GM18870 (cell line): ENCODE data around the gene ROR2.
"Not testable (repeated sequence)": the region's sequence is repeated elsewhere in the genome, so short reads cannot be mapped to it uniquely, and the experiment has no call there.

ENCODE experiments used
- ATAC-seq: cut with Tn5 transposase; IDR thresholded peaks from one replicate; pipeline ENCODE4 v1.9.1; 2021; ENCODE audit warnings: moderate library complexity; ENCODE audit not compliant: unreplicated experiment

ROR2 gene

GRCh38 chr9:91803151-91803940 is 146.7 kb downstream of the ROR2 start:
- no peak for ATAC-seq

GRCh38 chr9:91802391-91802790 is 147.6 kb downstream of the ROR2 start:
- ATAC-seq, result no peak

- ATAC-seq, result no peak
Observed at GRCh38 chr9:91800473-91801030, 149.5 kb downstream of the ROR2 start.

GRCh38 chr9:91799113-91799744 is 150.8 kb downstream of the ROR2 start:
- no peak for ATAC-seq

GRCh38 chr9:91798273-91799112 is 151.5 kb downstream of the ROR2 start:
- not testable (repeated sequence) for ATAC-seq

- ATAC-seq, result not testable (repeated sequence)
Observed at GRCh38 chr9:91797517-91797916, 152.5 kb downstream of the ROR2 start.

- not testable (repeated sequence) for ATAC-seq
Observed at GRCh38 chr9:91796516-91796915, 153.5 kb downstream of the ROR2 start.

- ATAC-seq, result no peak
Observed at GRCh38 chr9:91795598-91796241, 154.3 kb downstream of the ROR2 start.

GRCh38 chr9:91793371-91793770 is 156.7 kb downstream of the ROR2 start:
- not testable (repeated sequence) for ATAC-seq

GRCh38 chr9:91790917-91791316 is 159.1 kb downstream of the ROR2 start:
- ATAC-seq, result no peak

- ATAC-seq, result no peak
Observed at GRCh38 chr9:91789941-91790340, 160.1 kb downstream of the ROR2 start.

GRCh38 chr9:91787931-91788330 is 162.1 kb downstream of the ROR2 start:
- no peak for ATAC-seq

- no peak for ATAC-seq
Observed at GRCh38 chr9:91786132-91786896, 163.7 kb downstream of the ROR2 start.

GRCh38 chr9:91785447-91785842 is 164.6 kb downstream of the ROR2 start:
- ATAC-seq, result no peak

- no peak for ATAC-seq
Observed at GRCh38 chr9:91784673-91785446, 165.2 kb downstream of the ROR2 start.

- ATAC-seq, result no peak
Observed at GRCh38 chr9:91783876-91784672, 166.0 kb downstream of the ROR2 start.

GRCh38 chr9:91783411-91783810 is 166.6 kb downstream of the ROR2 start:
- no peak for ATAC-seq

- no peak for ATAC-seq
Observed at GRCh38 chr9:91782708-91783214, 167.3 kb downstream of the ROR2 start.
